NCI-H345 (cell line): ENCODE measurements around the gene EDN3.

Source experiments
- DNase-seq: peaks from one replicate; lab custom pipeline; 2025; lab: John Stamatoyannopoulos, UW

Gene EDN3, protein sequence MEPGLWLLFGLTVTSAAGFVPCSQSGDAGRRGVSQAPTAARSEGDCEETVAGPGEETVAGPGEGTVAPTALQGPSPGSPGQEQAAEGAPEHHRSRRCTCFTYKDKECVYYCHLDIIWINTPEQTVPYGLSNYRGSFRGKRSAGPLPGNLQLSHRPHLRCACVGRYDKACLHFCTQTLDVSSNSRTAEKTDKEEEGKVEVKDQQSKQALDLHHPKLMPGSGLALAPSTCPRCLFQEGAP

GRCh38 chr20:59300333-59301081 lies at the start of gene EDN3:
Gene EDN3 (plus strand): TSS chr20:59300611. CDS start chr20:59300813, 202 bp downstream.
- DNase-seq, result no peak

DNA sequence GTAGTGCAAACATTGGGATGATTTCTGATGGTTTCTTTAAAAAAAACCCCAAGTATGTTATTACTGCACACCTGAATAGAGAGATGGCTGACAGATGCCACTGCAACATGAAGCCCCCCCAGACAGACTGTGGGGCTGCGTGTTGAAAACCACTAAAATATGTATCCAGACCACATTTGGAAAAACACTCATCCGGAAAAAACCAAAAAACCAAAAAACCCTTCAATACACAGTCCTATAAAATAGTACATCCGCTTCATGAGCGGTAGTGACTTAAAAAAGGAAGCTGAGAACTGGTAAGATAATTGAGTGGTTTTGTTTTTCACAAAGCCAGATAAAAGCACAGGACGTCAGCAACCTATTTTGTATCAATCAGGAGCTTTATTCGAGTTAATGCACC lies 47.1 kb upstream of the EDN3 start:
- DNase-seq, result no peak

DNA sequence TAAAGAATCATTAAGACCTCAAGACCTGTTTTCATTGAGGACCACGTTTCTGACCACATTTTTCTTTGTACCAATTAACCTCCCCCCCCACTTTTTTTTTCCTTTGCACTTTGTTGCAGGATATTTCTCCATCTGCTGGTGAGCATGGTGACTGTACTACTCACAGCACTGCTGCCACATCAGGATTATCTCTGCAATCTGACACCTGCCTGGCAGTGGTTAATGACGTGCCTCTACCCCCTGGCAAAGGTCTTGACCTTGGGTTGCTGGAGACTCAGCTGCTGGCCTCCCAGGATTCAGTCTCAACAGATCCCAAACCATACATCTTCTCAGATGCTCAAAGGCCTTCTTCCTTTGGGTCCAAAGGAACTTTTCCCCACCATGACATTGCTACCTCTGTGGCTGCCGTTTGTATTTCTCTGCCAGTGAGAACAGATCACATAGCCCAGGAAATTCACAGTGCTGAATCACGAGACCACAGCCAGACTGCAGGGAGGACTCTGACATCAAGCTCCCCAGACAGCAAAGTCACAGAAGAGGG lies 46.6 kb upstream of the EDN3 start:
- no peak for DNase-seq

DNA sequence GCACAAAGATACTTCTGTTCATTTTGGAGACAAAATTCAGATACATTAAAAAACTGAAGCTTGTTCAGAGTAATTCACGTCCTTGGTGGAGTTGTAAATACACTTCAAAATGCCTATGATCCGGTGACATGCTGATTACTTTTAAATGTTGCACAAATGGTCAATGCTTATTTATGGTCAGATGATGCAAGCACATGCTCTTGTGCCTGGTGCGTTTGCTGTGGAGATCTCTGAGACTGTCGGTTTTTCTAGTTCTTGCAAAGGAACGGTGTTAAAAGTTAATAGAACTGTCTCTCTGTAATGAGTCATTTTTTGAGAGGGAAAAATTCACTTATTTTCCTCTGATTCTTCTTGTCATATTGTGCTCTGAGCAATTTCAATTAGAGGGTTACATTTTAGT lies 45.2 kb upstream of the EDN3 start:
- DNase-seq, result no peak

DNA sequence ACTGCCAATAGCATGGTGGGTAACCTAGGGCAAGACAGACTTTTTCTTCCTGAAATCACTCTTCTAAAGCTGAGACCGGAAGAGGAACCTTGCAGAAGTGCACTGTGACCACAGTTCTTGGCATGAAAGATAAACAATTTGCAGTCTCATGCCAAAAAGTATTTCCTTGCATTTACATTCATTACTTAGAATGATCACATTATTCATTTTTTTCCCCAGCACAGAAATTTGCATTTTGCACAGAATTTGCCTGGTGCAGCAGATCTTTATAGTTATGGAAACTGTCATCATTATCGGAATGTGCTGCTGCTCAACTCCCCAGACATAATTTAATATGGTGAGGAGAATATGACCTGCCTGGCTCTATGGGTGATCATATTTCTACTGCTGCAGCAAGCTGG lies 42.2 kb upstream of the EDN3 start:
- DNase-seq, result no peak

GRCh38 chr20:59259946-59260345 lies 40.5 kb upstream of the EDN3 start:
- no peak for DNase-seq

GRCh38 chr20:59265298-59265697 lies 35.1 kb upstream of the EDN3 start:
- no peak for DNase-seq

DNA sequence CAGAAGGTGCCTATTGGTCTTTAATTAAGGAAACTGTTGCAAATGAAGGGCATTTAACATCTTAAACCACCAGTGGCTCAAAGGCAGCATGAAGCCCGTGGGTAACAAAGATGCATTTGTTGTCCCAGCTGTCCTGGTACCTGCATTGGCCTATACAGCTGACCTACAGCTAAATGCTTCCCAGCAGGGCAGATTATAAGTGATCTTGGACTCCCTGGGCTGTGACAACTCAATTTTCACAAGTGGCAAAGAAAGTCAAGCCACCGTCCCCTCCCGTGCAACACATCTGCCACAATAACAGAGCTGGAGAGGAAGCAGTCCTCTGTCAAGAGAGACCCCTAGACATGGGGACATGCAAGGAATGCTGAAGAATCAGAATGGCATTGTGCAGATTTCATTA lies 31.5 kb upstream of the EDN3 start:
- no peak for DNase-seq

DNA sequence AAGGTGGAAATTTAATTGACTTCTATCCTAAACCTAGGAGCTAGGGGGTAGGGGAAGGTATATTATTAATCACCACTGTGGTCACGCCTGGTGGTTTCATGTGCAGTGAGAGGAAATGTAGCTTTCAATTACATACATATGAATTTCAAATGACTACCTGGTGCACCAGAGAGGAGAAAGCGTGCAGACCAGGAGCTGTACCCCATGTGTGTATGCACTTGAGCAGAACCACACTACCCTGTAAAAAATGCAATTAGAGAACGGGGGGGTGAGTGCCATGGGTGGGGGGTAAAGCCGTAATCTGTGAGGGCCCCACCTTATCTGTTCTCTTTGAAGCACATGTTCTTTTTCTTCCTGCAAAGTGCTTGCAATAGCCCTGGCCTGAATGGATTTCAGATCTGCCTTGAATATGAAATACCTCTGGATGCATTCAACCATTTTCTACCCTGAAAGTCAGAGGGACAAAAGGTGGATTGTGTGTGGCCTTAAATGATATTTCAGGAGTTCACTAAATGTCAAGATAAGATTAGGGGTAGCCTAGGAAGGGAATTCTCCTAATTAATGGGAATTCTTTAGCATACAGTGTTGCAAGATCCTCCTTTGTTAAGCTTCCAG lies 30.9 kb upstream of the EDN3 start:
- DNase-seq, result no peak

DNA sequence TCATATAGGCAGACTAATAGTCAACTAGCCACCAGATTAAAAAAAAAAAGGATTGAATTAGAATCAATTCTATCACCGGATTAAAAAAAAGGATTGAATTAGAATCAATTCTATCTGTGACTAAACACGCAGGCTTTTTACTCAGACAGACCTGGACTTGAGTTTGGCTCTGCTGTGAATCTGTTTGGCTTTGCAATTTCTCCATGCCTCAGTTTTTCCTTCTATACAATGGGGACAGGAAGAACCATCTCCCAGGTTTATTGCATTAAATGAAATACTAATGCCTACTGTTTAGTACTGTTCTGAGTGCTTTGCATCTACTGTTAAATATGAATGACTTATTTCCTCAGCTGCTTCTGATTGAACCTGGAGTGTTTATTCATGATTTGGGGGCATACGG lies 30.0 kb upstream of the EDN3 start:
- DNase-seq, result no peak

- DNase-seq, result no peak
These were observed 26.6 kb upstream of the EDN3 start for GRCh38 chr20:59273739-59274357.

- DNase-seq, result no peak
These were observed 23.5 kb upstream of the EDN3 start for GRCh38 chr20:59276938-59277337.

DNA sequence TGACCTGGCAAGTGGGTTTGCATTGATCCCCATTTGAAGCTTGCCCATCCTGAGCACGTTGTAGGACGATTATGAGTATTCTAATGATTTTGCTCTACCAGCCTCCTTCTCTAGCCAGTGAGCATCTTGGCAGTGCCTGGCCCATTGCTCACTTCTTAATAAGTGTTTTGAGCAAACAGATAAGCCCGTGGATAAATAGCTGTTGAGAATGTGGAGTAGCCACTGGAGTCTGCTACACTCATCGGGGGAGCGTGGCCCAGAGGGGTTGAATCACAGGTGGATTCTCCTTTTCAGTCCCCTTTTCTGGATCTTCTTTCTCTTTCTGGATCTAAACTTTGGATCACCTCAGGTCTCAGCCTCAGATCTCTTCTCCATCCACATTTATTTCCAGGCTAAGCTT lies 15.9 kb upstream of the EDN3 start:
- DNase-seq, result no peak

- no peak for DNase-seq
These were observed 10.4 kb upstream of the EDN3 start for GRCh38 chr20:59289994-59290393.

- no peak for DNase-seq
These were observed 8.5 kb upstream of the EDN3 start for GRCh38 chr20:59291740-59292383.

GRCh38 chr20:59295531-59295930 lies 4.9 kb upstream of the EDN3 start:
- no peak for DNase-seq

DNA sequence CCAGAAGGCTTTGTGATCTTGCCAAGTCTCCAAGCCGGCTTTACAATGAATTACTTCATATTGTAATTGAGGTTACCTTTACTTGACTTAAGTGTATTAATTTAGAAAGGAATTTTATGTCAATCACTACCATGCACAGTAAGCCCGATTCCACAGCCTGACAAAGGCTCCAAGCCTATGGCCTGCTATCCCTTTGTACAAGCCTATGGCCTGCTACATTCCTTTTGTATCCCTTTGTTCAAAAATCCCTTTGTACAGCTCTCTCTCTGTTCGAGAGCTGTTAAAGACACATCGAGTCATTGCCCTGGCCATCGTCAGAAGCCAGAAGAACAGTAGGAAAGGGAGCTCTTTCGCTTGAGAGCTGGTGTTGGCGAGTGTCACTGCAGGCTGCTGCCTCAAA lies 2.7 kb upstream of the EDN3 start:
- DNase-seq, result no peak

DNA sequence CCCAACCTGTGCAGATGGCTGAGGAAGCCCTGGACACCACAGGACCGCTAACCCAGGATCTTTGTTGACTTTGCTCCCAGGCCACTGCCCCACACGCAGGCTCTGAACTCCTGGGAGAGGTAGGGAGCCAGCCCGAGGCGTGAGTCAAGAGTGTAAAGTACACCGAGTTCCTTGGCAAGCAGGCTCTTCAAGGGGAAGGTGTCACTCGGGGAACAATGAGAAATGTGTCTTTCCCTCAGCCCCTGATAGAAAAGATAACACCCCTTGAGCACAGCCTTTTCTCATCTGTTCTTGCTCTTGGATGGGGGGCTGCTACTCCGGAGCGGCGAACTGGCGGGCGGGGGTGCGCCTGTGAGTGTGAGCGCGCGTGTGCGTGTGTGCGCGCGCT lies 472 bp upstream of the EDN3 start:
- DNase-seq, result no peak

DNA sequence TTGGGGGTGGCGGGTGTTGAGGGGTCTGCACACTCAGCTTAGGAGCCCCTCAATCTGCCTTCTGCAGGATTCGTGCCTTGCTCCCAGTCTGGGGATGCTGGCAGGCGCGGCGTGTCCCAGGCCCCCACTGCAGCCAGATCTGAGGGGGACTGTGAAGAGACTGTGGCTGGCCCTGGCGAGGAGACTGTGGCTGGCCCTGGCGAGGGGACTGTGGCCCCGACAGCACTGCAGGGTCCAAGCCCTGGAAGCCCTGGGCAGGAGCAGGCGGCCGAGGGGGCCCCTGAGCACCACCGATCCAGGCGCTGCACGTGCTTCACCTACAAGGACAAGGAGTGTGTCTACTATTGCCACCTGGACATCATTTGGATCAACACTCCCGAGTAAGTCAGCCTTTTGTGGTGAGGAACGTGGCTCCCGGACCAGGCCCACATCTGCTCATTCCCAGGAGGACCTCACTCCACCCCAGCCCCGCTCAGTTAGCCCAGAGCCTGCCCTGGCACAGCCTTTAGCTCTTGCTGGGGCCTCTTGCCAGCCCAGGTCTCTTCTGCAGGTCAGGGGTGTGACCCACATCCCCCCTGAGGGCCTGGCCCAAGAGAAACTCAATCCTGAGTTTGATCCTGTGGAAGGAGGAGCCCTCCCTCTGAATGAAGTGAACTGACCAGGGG lies 1.1 kb downstream of the EDN3 start:
- DNase-seq, result no peak

DNA sequence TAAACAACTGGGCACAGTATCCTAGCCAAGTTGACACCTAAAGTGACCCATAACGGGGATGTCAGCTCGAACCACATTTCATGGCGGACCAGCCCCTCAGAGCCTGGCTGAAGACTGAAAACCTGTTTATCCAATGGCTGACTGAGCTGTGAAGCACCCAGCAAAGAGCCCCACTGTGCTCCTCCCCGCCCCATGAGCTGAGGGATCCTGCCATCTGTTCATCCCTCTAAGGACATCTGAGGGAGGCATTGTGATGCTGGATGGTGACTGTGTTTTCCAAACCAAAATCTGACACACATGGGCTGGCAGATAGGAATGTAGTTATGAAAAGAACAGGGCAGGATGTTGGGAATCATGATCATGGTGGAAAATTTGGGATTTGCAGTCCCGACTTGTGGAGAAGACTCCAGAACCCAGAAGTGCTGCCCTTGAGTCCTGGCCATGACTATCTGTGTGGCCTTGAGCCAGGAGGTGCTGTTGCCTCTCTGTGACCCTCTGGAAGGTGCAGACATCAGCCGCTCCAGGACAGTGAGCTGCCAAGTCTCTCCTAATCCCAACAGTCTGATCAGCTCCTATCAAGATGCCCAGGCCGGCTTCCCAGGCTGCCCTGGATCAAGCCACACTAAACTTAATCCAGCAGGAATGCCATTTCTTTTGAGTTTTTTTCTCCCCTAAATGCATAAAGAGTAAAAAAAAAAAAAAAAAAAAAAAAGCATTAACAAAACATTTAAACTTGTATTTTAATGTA lies 5.7 kb downstream of the EDN3 start:
- no peak for DNase-seq

DNA sequence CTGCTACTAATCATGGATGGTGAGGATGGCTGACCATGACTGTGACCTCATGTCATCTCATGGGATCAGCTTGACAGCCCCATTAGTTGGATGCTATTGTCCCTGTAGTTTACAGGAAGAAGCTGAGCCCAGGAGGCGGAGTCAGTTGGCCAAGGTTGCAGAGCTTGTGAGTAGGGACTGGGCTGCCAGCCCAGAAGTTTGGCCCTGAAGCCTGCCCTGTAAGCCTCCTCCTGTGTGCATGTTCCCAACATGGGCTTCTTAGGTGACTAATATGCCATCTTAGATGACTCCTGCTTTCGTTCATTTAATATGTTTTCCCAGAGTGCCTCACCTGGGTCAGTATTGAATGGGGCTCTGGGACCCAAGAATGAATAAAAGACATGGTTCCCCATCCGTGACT lies 6.9 kb downstream of the EDN3 start:
- DNase-seq, result no peak
